ENCODE results near the gene GGTLC2.
"Not testable (repeated sequence)": the region's sequence is repeated elsewhere in the genome, so short reads cannot be mapped to it uniquely, and the experiment has no call there.

The GGTLC2 gene

DNA sequence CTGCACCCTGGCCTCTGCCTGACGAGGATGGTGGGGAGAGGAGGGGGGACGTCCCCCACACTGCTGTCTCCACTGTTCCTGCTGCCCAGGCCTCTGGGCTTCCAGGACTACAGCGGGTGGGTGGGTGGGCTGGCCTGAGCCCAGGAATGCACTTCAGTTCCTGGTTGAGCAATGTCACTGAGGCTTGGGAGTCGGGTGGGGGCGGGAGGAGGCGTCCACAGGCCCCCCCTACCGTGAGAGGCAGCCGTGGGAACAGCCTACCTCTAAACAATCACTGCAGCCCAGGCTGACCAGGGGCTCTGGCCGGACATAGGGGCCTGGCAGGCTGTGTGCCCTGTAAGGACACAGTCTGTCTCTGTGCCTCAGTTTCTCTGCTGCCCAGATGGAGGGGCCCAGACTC is 6.0 kb downstream of the GGTLC2 start:
- not testable (repeated sequence) for H3K4me3 ChIP-seq (ENCODE audit: control insufficient read depth, low read depth, low read length); DNase-seq (ENCODE audit: low read depth)

DNA sequence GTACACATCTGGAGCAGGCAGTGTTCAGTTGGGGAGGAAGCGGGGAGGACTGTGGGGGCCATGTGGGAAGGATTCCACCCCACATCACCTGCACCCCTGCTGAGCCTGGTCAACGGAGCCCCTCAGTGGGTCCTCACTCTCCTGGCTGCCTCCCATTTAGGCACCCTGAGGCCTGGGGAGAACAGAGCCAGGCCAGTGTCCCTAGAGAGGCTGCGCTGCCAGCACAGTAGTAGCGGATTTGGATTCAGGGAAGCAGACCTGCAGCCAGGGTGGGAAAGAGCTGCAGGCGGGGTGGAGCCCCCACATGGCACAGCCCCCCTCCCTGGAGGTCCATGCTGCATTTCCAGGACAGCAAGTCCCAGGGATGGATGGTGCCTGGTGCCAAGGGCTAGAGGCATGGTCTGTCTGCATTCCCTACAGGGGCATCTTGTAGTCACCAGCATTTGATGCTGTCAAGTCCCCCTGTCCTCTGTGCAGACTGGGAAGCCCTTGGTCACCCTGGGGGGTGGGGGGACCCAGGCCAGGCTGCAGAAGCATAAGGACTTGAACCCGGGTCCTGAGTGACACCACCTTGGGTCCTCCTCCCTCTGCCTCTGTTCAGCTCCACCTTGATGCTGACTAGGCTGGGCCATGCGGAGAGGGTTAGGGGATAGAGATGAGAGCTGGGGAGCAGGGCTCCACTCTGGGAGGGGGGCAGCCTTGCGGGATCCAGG is 6.5 kb downstream of the GGTLC2 start:
- not testable (repeated sequence) for H3K4me3 ChIP-seq (ENCODE audit: control insufficient read depth, low read depth, low read length)

DNA sequence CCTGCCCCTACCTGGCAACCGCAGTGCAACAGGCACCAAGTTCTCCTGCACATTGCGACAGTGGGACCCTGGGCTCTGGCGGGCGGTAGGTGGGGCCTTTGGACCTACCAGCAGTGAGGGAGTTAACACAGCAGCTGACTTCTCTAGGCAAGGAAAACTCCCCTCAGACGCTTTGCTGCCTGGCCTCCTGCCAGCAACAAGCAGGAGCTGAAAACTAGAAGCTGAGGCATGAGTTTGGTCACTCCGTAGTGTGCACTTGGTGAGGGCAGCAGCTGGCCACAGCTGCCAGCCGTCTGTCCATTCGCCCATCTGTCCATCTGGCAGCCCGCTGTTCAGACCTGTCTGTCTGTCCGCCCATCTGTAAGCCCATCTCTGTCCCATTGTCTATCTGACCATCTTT is 7.2 kb downstream of the GGTLC2 start:
- H3K4me3 ChIP-seq (ENCODE audit: control insufficient read depth, low read depth, low read length), result not testable (repeated sequence)
- peak; percentile 14 for DNase-seq (ENCODE audit: low read depth)

More for the DNA sequence above, 6.5 kb downstream of the GGTLC2 start:
- DNase-seq (ENCODE audit: low read depth), result not testable (repeated sequence)

DNA sequence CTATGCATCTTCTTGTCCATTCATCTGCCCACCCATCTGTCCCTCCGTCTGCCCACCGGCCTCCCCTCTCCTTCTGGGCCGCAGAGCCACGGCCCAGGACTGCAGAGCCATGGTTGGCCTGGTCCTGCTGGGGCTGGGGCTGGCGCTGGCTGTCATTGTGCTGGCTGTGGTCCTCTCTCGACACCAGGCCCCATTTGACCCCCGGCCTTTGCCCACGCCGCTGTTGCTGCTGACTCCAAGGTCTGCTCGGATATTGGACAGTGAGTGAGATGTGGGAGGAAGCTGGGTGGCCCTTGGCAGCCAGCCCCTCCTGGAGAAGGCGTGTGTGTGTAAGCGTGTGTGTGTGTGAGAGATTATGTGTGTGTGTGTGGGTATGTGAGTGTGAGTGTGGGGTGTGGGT is 7.7 kb downstream of the GGTLC2 start:
- DNase-seq (ENCODE audit: low read depth); H3K4me3 ChIP-seq (ENCODE audit: control insufficient read depth, low read depth, low read length): not testable (repeated sequence)

DNA sequence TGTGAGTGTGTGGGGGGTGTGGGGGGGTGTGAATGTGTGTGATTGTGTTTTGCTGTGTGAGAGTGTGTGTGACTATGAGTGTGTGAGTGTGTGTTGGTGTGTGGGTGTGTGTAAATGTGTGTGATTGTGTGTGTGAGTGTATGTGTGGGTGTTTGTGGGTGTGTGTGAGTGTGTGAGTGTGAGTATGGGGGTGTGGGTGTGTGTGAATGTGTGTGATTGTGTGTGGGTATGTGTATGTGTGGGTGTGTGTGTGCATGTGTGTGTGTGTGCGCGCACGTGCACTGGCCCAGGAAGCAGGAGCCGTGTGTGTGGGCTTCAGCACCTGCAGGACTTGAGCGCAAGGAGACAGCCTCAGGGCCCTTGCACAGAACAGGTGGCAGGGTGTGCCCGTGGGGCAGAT is 8.2 kb downstream of the GGTLC2 start:
- DNase-seq (ENCODE audit: low read depth); H3K4me3 ChIP-seq (ENCODE audit: control insufficient read depth, low read depth, low read length): not testable (repeated sequence)

DNA sequence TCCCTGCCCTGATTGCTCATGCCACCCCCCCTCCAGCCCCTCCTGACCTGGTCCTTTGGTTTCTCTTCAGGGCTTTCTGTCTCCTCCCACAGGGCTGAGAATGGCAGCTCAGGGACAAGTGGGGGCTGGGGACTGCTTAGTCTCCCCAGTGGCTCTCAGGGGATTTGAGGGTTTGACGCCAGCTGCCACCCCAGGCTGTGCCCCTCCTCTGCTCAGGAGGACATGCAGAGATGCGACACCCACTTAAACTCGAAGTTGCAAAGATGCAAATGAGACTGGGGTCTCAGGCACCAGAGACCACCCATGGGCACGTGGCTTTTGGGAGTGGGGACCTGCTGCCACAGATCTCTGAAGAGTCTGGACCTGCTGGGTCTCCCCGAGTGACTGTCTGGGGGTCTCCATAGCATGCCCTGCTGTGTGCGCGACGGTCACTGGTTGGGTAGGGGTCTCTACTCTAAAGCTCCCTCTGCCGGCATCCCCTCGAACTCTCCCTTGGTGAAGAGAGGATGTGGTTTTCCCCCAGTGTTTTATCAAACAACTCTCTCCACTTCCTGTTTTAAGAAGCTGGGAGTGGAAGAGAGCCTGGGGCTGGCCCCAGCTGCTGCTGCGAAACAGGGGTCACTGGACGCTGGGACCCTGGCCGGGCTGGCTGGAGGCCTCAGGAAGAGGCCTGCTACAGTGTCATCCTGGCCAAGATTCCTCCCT is 9.4 kb downstream of the GGTLC2 start:
- DNase-seq (ENCODE audit: low read depth); H3K4me3 ChIP-seq (ENCODE audit: control insufficient read depth, low read depth, low read length): not testable (repeated sequence)

DNA sequence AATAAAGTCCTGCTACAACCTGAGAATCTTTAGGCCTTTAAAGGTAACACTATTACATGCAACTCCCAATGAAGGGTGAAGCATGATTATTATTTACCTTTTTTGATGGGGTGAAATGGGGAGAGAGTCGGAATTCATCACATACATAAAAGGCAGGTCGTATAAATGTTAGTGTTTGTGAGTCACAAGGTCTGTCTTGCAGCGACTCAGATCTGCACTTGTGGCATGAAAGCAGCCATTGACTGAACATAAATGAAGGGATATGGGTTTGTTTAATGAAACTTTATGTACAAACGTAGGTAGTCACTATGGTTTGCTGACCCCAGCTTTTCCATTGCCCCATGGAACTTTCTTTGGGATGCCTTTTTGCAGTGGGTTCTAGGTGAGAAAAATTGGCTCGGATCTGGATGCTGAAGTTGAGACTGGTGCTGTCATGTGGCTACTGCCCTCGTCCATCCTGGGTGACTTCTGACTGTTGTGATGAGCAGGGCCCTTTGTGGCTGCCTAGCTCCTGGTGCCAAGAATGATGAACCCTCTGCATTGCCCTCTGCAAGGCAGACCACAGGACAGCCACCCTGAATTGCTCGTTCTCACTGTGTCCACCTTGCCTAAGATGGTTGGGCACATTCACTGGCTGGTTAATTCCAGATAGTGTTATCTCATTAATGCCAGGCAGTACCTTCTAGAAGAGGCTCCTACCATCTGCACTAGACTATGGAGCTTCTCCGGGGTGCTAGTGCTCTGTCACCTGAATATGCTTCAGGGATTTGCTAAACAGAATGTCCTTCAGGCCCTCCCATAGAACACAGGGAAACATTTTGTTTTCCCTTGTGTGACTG is 11.3 kb downstream of the GGTLC2 start:
- TF ChIP-seq, protein P1, sequence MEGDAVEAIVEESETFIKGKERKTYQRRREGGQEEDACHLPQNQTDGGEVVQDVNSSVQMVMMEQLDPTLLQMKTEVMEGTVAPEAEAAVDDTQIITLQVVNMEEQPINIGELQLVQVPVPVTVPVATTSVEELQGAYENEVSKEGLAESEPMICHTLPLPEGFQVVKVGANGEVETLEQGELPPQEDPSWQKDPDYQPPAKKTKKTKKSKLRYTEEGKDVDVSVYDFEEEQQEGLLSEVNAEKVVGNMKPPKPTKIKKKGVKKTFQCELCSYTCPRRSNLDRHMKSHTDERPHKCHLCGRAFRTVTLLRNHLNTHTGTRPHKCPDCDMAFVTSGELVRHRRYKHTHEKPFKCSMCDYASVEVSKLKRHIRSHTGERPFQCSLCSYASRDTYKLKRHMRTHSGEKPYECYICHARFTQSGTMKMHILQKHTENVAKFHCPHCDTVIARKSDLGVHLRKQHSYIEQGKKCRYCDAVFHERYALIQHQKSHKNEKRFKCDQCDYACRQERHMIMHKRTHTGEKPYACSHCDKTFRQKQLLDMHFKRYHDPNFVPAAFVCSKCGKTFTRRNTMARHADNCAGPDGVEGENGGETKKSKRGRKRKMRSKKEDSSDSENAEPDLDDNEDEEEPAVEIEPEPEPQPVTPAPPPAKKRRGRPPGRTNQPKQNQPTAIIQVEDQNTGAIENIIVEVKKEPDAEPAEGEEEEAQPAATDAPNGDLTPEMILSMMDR (conservative IDR thresholded peaks at IDR 0.05; ENCODE audit: control insufficient read depth, insufficient read depth, low read depth, low read length), result no peak
- DNase-seq (ENCODE audit: low read depth), result peak; percentile 30
- H3K4me3 ChIP-seq (ENCODE audit: control insufficient read depth, low read depth, low read length), result no peak overlapping the region

DNA sequence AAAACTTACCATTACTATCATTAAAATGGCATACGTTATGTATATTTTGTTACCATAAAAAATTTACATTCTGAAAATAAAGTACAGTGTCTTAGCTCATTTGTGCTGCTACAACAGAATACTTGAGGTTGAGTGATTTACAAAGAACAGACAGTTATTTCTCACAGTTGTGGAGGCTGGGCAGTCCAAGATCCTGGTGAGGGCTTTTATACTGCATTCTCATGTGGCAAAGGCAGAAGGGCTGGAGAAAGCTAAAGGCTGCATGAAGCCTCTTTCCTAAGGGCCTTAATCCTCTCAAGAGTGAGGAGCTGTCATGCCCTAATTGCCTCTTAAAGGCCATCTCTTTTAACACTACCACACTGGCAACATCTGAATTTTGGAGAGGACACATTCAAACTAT is 13.3 kb downstream of the GGTLC2 start:
- H3K4me3 ChIP-seq (ENCODE audit: control insufficient read depth, low read depth, low read length), result no peak overlapping the region
- no peak for DNase-seq (ENCODE audit: low read depth)
- TF ChIP-seq, protein P1 (conservative IDR thresholded peaks at IDR 0.05; ENCODE audit: control insufficient read depth, insufficient read depth, low read depth, low read length), result no peak

DNA sequence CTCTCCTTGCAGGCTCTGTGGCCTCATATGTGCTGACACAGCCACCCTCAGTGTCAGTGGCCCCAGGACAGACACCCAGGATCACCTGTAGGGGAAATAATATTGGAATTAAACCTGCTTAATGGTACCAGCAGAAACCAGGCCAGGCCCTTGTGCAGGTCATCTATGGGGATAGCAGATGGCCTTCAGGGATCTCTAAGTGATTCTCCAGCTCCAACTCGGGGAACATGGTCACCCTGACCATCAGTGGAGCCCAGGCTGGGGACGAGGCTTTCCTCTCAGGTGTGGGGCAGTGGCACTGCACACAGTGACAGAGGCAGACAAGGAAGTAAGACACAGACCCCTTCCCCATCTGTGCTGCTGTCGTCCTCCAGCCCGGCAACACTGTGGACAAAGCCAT is 16.9 kb downstream of the GGTLC2 start:
- DNase-seq (ENCODE audit: low read depth), result no peak
- H3K4me3 ChIP-seq (ENCODE audit: control insufficient read depth, low read depth, low read length), result no peak overlapping the region
- TF ChIP-seq, protein P1 (conservative IDR thresholded peaks at IDR 0.05; ENCODE audit: control insufficient read depth, insufficient read depth, low read depth, low read length), result no peak

DNA sequence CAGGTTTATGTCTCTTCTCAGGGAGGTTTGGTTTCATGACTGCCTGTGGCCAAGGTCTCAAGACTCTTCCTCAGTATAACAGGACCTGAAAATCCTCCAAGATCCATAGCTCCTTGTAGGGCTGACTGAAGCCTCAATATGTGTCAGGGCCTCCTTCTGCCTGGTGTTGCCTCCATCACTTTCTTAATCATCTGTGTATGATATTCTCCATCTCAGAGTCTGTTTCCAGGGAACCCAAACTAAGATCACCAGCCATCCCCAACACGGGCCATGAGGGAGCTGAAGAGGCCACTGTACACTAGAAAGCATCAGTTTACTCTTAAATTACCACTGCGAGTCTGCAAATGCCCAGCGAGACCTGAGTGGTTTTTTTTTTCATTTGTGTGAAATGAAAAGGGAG is 17.7 kb downstream of the GGTLC2 start:
- H3K4me3 ChIP-seq (ENCODE audit: control insufficient read depth, low read depth, low read length), result no peak overlapping the region
- no peak for DNase-seq (ENCODE audit: low read depth)
- TF ChIP-seq, protein P1 (conservative IDR thresholded peaks at IDR 0.05; ENCODE audit: control insufficient read depth, insufficient read depth, low read depth, low read length), result no peak
